PC-3 (cell line): ENCODE data around the gene SPTAN1. TPM values are rescaled to one million over a fixed set of nuclear protein-coding genes. Genes with fewer than 3 reads are reported as not detected.
A peak's percentile ranks its signal among the peaks of the same experiment; 100 is the strongest.

Experiments
- ATAC-seq: fragments of 200-7000 bp; cut with Tn5 transposase; 2 replicates; pipeline ENCODE4 v1.9.1; 2020; ENCODE audit warnings: mild to moderate bottlenecking, moderate library complexity
- BruUV-seq: library from RNA; stranded (reverse); fragments of 400-500 nt; replicated peaks from 2 replicates; lab custom pipeline; 2021; lab: Mats Ljungman, UMichigan
- CTCF ChIA-PET: fragments of 300-600 bp; sonication (Branson Sonifier 250); formaldehyde crosslinking; loops from one replicate; lab custom pipeline; 2022; ENCODE audit warnings: antibody characterized with exemption; lab: Charles Lee
- POLR2A ChIA-PET: fragments of 300-600 bp; sonication (Branson Sonifier 250); formaldehyde crosslinking; loops from one replicate; lab custom pipeline; 2022; ENCODE audit warnings: antibody characterized with exemption; ENCODE audit not compliant: unreplicated experiment; lab: Charles Lee
- DNase-seq: peaks from one replicate; pipeline ENCODE4 v3.0.0-alpha.2; 2015
- H2AFZ ChIP-seq: fragments of 300-600 bp; sonication (generic); 2 replicates; pipeline ENCODE4 v1.6.0; 2016; ENCODE audit warnings: antibody characterized with exemption, low read length
- H3F3A ChIP-seq: fragments of 300-600 bp; sonication (generic); one replicate; pipeline ENCODE4 v1.6.0; 2017; ENCODE audit warnings: antibody characterized with exemption, low read length, control low read depth, mild to moderate bottlenecking; ENCODE audit not compliant: unreplicated experiment
- H3K27ac ChIP-seq: fragments of 300-600 bp; sonication (generic); 2 replicates; pipeline ENCODE4 v1.5.1; 2016; ENCODE audit warnings: mild to moderate bottlenecking, low read length
- H3K27me3 ChIP-seq: fragments of 300-600 bp; sonication (generic); 2 replicates; pipeline ENCODE4 v1.6.1; 2016; ENCODE audit warnings: low read length, mixed read lengths
- H3K36me3 ChIP-seq: fragments of 300-600 bp; sonication (generic); 2 replicates; pipeline ENCODE4 v1.6.1; 2016; ENCODE audit warnings: low read depth, mixed run types, low read length, mixed read lengths
- H3K4me1 ChIP-seq: fragments of 300-600 bp; sonication (generic); 2 replicates; pipeline ENCODE4 v1.5.1; 2016; ENCODE audit warnings: low read length; ENCODE audit not compliant: insufficient read depth
- H3K4me2 ChIP-seq: fragments of 300-600 bp; sonication (generic); 2 replicates; pipeline ENCODE4 v1.6.0; 2016; ENCODE audit warnings: low read length
- H3K4me3 ChIP-seq: fragments of 300-600 bp; sonication (generic); 2 replicates; pipeline ENCODE4 v1.5.1; 2016; ENCODE audit warnings: mild to moderate bottlenecking, low read length, mixed read lengths
- H3K79me2 ChIP-seq: fragments of 300-600 bp; sonication (generic); 2 replicates; pipeline ENCODE4 v1.6.1; 2017; ENCODE audit warnings: low read length, mixed read lengths
- H3K9ac ChIP-seq: fragments of 300-600 bp; sonication (generic); 2 replicates; pipeline ENCODE4 v1.6.0; 2016; ENCODE audit warnings: mild to moderate bottlenecking, low read length
- H3K9me2 ChIP-seq: fragments of 300-600 bp; sonication (generic); replicated peaks from 2 replicates; pipeline ENCODE4 v1.6.1; 2016; ENCODE audit warnings: mixed run types, low read length, mixed read lengths
- H3K9me3 ChIP-seq: fragments of 300-600 bp; sonication (generic); 2 replicates; pipeline ENCODE4 v1.6.1; 2016; ENCODE audit warnings: low read length, mixed read lengths
- H4K20me1 ChIP-seq: fragments of 300-600 bp; sonication (generic); 2 replicates; pipeline ENCODE4 v1.6.1; 2016; ENCODE audit warnings: low read length, mixed read lengths
- EZH2 ChIP-seq: fragments of 300-600 bp; sonication (generic); IDR thresholded peaks from one replicate; pipeline ENCODE4 v1.6.1; 2017; ENCODE audit warnings: antibody characterized with exemption, mild to moderate bottlenecking, low read length; ENCODE audit not compliant: unreplicated experiment
- EZH2phosphoT487 ChIP-seq: fragments of 300-600 bp; sonication (generic); IDR thresholded peaks from 2 replicates; pipeline ENCODE4 v1.6.1; 2018; ENCODE audit warnings: mild to moderate bottlenecking, antibody characterized with exemption, low read length, borderline replicate concordance
- intact Hi-C: fragments of 100-400 bp; cut with micrococcal nuclease; formaldehyde crosslinking; loops from 2 replicates; pipeline ENCODE4 v1.9.0; 2023
- total RNA-seq: library from RNA; depleted of rRNA; stranded (reverse); fragments of >200 nt; gene quantifications from 2 replicates; pipeline ENCODE4 v1.2.3, GENCODE V29; 2014
- TF ChIP-seq, protein P1 (sequence below): fragments of 300-600 bp; sonication (generic); conservative IDR thresholded peaks from 2 replicates; pipeline ENCODE4 v1.5.1; 2017; ENCODE audit warnings: antibody characterized with exemption, low read depth, mild to moderate bottlenecking, low read length

Gene SPTAN1
- total RNA-seq, 1 experiment from 2014 or later, result 221 TPM

DNA sequence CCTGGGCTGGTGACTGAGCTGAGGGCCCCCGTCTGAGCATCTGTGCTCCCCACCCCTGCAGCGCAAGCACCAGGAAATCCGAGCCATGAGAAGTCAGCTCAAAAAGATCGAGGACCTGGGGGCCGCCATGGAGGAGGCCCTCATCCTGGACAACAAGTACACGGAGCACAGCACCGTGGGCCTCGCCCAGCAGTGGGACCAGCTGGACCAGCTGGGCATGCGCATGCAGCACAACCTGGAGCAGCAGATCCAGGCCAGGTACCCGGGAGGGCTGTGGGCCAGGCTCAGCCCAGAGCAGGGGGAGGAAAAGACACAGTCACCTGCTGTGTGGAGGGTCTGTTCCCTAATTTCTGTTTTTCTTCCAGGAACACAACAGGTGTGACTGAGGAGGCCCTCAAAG lies 79.7 kb downstream of the SPTAN1 start:
- no peaks in the 10 kb centered on the region for H3K27me3 ChIP-seq
- no peaks in the 10 kb centered on the region for H3K9me2 ChIP-seq
- no peak overlapping the region for H3K9ac ChIP-seq
- CTCF ChIA-PET, result no interaction called here
- no peak for DNase-seq
- H3K4me3 ChIP-seq, result no peak overlapping the region
- H3K4me2 ChIP-seq, result no peak overlapping the region
- no peaks in the 10 kb centered on the region for H4K20me1 ChIP-seq
- no peak overlapping the region for H2AFZ ChIP-seq
- no TSS peak for BruUV-seq
- H3F3A ChIP-seq, result no peaks in the 10 kb centered on the region
- no peaks in the 10 kb centered on the region; the same call in 1 of the 2 replicates for H3K36me3 ChIP-seq
- no peak overlapping the region for H3K27ac ChIP-seq
- intact Hi-C loops, result no loop called here
- H3K9me3 ChIP-seq, result no peaks in the 10 kb centered on the region
- TF ChIP-seq EZH2phosphoT487, result no peak
- no peak for TF ChIP-seq EZH2
- TF ChIP-seq, protein P1, sequence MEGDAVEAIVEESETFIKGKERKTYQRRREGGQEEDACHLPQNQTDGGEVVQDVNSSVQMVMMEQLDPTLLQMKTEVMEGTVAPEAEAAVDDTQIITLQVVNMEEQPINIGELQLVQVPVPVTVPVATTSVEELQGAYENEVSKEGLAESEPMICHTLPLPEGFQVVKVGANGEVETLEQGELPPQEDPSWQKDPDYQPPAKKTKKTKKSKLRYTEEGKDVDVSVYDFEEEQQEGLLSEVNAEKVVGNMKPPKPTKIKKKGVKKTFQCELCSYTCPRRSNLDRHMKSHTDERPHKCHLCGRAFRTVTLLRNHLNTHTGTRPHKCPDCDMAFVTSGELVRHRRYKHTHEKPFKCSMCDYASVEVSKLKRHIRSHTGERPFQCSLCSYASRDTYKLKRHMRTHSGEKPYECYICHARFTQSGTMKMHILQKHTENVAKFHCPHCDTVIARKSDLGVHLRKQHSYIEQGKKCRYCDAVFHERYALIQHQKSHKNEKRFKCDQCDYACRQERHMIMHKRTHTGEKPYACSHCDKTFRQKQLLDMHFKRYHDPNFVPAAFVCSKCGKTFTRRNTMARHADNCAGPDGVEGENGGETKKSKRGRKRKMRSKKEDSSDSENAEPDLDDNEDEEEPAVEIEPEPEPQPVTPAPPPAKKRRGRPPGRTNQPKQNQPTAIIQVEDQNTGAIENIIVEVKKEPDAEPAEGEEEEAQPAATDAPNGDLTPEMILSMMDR, result no peak
- POLR2A ChIA-PET, result no interaction called here
- no peak for ATAC-seq
- peaks cover 23% of the 10 kb centered on the region for H3K4me1 ChIP-seq
- no peaks in the 10 kb centered on the region for H3K79me2 ChIP-seq

DNA sequence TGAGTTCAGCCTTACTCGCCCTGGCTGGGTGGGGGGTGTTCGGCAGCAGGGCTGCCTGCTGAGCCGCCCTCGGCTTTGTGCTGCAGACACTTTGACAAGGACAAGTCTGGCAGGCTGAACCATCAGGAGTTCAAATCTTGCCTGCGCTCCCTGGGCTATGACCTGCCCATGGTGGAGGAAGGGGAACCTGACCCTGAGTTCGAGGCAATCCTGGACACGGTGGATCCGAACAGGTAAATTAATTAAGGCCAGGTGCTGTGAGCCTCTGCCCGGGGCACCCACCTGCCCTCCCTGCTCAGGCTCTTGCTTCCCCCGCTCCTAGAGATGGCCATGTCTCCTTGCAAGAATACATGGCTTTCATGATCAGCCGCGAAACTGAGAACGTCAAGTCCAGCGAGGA lies 80.1 kb downstream of the SPTAN1 start:
- DNase-seq, result no peak
- H3K4me2 ChIP-seq, result no peak overlapping the region
- intact Hi-C loops, result no loop called here
- H3K79me2 ChIP-seq, result no peaks in the 10 kb centered on the region
- H4K20me1 ChIP-seq, result no peaks in the 10 kb centered on the region
- H3F3A ChIP-seq, result no peaks in the 10 kb centered on the region
- no peak overlapping the region for H3K27ac ChIP-seq
- no peaks in the 10 kb centered on the region for H3K27me3 ChIP-seq
- no TSS peak for BruUV-seq
- H3K36me3 ChIP-seq, result no peaks in the 10 kb centered on the region; the same call in 1 of the 2 replicates
- ATAC-seq, result no peak
- no peak overlapping the region for H3K9ac ChIP-seq
- peaks cover 23% of the 10 kb centered on the region for H3K4me1 ChIP-seq
- H3K9me2 ChIP-seq, result no peaks in the 10 kb centered on the region
- POLR2A ChIA-PET, result no interaction called here
- no peaks in the 10 kb centered on the region for H3K9me3 ChIP-seq
- TF ChIP-seq EZH2 (no peak), EZH2phosphoT487 (no peak)
- TF ChIP-seq, protein P1, result no peak
- CTCF ChIA-PET, result no interaction called here
- no peak overlapping the region for H3K4me3 ChIP-seq
- H2AFZ ChIP-seq, result no peak overlapping the region

DNA sequence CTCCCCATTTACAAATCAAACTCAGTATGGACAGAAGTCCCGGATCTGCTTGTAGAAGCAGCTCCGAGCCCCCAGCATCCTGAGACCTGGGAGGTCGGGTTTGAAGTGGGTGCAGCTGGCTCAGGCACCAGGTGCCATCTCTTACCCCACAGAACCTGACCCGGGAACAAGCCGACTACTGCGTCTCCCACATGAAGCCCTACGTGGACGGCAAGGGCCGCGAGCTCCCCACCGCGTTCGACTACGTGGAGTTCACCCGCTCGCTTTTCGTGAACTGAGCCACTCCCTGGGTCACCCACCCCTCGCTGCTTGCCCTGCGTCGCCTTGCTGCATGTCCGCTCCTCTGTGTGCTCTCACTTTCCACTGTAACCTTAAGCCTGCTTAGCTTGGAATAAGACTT lies 80.7 kb downstream of the SPTAN1 start:
- Histone ChIP-seq H3K36me3 (no peaks in the 10 kb centered on the region; the same call in 1 of the 2 replicates), H3F3A (no peaks in the 10 kb centered on the region), H2AFZ (no peak overlapping the region), H3K27me3 (no peaks in the 10 kb centered on the region), H3K4me2 (no peak overlapping the region), H3K9ac (no peak overlapping the region), H3K9me2 (no peaks in the 10 kb centered on the region), H3K4me1 (peaks cover 23% of the 10 kb centered on the region), H3K9me3 (no peaks in the 10 kb centered on the region), H3K4me3 (no peak overlapping the region), H3K27ac (no peak overlapping the region), H3K79me2 (no peaks in the 10 kb centered on the region), H4K20me1 (no peaks in the 10 kb centered on the region)
- ChIA-PET CTCF (no interaction called here), POLR2A (no interaction called here)
- TF ChIP-seq EZH2phosphoT487, result no peak
- TF ChIP-seq, protein P1, result no peak
- no peak for TF ChIP-seq EZH2
- intact Hi-C loops, result no loop called here
- ATAC-seq (no peak), DNase-seq (no peak)
- TSS peak; percentile 61 for BruUV-seq
